Retina (tissue), 1 donor: ENCODE results near the gene DPM3.
"Not testable (repeated sequence)": the region's sequence is repeated elsewhere in the genome, so short reads cannot be mapped to it uniquely, and the experiment has no call there.

Source experiments
- DNase-seq: peaks from one replicate; pipeline ENCODE4 v3.0.0-alpha.2; 2016

Gene DPM3, protein sequence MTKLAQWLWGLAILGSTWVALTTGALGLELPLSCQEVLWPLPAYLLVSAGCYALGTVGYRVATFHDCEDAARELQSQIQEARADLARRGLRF

DNA sequence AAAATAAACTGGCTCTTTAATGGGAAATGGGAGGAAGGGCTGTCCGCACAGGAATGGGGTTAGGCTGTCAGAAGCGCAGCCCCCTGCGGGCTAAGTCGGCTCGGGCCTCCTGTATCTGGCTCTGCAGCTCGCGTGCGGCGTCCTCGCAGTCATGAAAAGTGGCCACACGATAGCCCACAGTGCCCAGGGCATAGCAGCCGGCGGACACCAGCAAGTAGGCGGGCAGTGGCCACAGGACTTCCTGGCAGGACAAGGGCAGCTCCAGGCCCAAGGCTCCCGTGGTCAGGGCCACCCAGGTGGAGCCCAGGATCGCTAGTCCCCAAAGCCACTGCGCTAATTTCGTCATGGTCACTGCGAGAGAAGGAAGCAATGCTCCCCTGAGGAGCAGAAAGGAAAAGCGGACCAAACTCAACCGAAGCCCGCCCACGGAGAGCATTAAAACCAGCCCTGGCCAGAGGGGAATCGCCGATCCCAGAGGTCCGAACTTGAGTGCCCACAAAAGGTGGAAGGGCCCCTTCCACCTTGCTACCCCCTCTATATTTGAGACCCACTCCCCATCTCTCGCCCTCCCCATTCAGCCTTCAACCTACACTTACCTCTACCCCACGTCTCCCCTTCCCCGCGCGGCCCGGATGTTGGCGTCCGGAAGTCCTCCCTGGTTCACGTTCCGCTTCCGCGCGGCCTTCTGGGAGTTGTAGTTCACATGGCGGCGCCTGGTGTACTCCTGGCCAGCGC is at the start of gene DPM3:
DPM3 (minus strand) TSS at position 637 of the 735 bp plus-strand sequence; CDS start at position 346, 291 bp downstream.
- peak; percentile 93 for DNase-seq

DNA sequence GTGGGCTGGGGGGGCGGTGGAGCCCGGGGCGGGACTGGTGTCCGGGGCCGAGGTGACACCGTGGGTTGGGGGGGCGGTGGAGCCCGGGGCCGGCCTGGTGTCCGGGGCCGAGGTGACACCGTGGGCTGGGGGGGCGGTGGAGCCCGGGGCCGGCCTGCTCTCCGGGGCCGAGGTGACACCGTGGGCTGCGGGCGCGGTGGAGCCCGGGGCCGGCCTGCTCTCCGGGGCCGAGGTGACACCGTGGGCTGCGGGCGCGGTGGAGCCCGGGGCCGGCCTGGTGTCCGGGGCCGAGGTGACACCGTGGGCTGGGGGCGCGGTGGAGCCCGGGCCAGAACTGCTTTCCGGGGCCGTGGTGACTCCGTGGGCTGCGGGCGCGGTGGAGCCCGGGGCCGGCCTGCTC is 49.6 kb upstream of the DPM3 start:
- DNase-seq, result not testable (repeated sequence)

DNA sequence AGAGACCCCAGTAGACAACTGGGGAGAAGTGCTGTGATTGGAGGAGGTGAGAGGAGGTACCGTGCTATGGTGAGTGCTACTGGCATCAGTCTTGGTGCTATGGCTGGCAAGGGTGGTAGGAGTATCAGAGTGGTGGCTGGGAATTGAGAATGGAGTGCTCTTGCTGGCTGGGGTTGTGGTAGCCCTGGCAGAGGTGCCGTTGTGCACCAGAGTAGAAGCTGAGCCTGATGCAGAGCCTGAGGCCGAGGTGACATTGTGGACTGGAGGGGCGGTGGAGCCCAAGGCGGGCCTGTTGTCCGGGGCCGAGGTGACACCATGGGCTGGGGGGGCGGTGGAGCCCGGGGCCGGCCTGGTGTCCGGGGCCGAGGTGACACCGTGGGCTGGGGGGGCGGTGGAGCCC is 47.9 kb upstream of the DPM3 start:
- DNase-seq, result no peak

DNA sequence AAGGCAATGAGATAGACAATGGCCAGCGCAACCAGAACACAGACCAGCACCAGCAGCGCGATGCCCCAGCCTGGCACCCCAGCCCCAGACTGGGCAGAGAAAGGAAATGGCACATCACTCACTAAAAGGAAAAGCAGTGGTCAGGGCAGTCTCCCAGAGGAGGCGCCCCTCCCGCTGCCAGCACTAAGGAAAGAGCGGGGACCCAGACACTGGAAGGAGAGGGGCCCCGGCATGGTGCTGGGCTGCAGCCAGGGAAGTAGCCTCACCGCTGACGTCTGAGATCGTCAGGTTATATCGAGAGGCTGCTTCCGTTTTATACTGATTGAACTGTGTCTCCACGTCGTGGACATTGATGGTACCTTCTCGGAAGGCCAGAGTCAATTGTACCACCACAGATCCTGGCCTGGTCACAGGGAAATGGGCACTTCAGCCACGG is 47.1 kb upstream of the DPM3 start:
- no peak for DNase-seq

DNA sequence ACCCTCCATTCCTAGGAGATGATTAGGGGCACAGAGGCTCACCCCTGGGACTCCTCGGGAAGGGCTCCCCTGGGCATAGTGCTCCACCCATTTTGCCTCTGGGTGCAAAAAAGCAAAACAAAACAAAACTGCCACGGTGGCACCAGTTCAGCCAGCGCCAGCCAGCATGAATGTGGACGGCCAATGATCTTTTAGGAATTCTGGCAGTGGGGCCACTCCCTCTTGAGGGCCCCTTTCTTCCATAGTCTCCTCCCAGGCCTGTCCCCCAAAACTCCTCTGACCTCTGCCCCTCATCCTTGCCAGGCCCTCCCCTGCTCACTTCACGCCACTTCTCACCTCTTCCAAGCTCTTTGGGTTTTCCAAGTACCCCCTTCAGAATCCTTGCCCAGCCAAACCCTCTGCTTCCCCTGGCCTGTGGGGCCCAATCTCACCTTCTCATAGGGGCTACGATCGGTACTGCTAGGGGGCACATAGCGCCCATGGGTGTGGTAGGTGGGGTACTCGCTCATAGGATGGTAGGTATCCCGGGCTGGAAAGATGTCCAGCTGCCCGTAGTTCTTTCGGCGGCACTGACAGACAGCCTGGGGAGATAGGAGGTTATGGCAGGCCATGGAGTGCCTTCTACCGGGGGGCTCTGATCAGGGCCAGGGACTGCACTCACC is 46.6 kb upstream of the DPM3 start:
- DNase-seq, result no peak

DNA sequence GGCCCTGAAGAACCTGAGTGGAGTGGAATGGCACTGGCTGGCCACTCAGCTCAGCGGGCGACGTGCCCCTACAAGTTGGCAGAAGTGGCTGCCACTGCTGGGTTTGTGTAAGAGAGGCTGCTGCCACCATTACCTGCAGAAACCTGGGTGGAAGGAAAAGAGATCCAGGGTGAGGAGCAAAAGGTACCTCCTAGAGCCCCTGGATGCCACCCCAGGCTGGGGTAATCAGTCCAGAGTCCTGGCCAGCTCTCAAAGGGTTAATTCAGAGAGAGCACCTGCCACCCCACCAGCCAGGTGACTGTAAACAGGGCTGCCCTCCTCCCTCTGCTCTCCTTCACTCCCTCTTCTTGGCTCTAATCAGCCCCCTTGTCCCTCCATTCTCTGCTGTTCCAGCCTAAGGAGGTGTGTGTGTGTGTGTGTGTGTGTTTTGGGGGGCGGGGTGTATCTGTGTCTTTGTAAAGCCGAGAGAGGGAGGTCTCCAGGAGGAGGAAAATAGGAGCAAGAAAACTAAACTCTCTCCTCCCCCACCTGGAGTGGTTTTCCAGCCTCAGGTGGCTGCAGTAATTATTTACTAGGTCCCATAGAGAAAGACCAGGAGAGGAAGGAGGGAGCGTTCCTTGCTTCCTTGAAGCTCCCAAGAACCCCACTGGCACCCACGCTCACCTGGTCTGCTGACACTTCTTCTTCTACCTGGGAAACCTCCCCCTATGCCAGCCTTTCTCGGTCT is 45.9 kb upstream of the DPM3 start:
- no peak for DNase-seq

DNA sequence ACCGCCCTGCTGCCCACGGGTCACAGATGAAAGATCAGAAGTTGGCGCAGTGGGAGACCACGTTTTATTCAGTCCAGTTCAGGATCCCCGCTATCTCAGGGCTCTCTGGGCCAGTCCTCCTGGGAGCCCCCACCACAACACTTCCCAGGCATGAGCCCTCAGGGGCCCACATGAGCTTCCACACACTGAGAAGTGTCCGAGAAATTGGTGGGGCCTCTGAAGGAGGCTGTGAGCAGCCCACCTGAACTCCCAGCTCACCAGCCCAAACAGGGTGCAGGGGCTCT is 45.4 kb upstream of the DPM3 start:
- DNase-seq, result no peak

DNA sequence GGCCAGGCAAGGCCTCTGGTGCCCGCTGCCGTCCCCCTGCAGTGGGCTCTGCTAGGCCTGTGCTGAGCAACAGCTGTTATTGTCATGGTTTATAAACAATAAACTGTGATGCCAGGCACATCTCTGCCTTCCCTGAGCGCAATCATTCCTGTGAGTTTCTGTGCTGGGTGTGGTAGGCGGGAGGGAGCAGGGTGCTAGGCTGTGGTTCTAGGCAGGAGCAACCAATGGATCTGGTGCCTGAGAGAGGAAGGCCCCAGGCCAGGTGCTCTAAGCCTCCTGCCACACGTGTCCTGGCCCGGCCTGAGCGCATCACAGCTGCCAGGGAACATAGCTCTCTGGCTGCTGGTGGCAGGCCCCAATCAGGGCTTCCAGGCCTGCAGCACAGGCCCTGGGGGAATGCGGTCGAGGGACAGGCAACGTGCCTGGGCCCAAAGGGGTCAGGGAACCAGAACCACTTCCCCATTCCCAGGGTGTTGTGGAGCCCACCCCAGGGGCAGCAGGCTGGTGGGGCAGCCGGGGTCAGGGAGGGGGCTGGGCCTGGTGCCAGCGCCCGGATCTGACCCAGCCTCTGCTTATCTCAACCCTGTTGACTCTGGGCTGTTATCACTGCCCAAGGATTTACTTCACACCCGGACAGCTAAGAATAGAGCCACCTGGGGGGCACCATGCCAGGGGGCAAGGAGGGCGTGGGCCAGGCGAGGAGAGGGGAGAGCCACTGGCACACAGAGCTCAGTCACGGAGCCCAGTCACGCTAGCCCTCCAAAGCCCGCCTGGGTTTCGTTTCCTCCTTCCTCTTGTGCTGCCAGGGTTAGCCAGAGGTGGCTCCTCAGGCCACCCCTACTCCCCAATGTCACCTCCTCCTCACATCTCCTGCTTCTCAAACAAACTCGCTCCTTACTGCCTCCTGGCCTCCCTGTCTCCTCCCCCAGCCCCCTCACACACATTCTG is 44.8 kb upstream of the DPM3 start:
- no peak for DNase-seq

DNA sequence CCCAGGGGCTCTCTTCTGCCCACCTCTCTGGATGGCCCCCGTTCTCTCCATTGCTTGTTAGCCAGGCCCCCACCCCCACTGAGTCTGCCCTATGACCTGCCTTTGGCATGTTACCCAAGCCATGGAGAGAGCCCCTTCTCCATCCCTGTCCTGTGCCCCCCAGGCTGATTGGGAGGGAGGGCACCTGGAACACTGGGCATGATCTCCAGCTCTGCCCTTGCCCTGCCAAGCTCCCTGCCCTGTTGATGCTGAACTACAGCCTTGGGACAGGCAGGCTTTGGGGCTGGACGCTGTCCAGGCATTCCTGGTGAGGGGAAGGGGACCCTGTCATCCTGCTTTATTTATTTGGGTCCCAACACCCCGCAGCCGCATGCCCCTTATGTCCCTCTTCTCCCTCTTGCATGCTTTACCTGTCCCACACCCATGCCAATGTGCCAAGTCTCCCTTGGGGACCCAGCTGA is 44.0 kb upstream of the DPM3 start:
- no peak for DNase-seq

DNA sequence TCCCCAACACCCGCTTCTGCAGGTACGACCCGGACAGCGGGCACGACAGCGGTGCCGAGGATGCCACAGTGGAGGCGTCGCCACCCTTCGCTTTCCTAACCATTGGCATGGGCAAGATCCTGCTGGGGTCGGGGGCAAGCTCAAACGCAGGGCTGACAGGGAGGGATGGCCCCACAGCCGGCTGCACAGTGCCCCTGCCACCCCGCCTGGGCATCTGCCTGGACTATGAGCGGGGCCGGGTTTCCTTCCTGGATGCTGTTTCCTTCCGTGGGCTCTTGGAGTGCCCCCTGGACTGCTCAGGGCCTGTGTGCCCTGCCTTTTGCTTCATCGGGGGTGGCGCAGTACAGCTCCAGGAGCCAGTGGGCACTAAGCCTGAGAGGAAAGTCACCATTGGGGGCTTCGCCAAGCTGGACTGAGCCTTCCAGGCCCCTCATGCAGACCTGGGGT is 43.5 kb upstream of the DPM3 start:
- DNase-seq, result no peak

DNA sequence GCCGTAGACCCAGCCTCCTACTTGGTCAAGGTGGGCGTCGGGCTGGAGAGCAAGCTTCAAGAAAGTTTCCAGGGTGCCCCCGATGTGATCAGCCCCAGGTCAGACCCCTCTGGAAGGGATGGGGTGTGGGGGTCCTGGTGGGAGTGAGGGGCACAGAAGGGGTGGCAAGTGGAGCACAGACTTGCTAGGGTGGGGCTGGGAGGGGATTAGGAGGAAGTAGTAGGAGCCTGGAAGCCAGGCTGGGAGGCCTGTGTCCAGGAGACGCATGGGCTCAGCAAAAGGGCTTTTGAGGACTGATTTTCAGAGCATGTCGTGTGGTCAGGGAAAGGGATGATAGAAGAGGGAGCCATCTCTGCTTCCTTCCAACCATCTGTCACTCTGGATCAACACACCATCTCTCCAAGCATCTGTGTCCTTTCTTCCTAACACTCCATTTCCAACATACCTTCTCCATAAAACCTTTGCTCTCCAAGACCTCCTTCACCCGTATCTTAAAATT is 41.8 kb upstream of the DPM3 start:
- DNase-seq, result no peak

DNA sequence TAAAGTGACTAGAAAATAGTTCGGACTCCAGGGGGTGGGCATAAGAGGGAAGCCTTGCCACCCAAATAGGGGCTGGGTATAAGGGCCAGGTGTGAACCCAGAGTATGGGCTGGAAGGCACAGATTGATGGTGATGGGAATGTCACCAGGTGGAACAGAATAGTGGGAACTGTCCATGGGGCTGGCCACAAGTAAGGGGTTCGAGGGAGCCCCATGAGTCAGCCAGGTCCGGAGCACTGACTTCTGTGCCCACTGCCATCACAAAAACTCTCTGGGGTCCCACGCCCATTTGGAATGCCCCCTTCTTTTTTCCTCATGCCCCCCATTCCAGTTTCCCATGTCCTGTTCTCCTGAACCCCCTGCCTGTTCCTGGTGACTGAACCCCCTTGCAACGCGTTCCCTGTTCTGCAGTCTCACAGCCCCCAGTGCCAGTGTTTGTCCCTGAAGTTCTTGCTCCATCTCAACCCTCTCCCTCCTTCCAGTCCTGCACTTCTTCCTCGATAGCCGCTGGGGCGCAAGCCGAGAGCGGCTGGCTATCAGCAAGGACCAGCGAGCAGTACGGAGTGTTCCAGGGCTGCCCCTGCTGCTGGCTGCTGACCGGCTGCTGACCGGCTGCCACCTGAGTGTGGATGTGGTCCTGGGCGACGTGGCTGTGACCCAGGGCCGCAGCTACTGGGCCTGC is 41.2 kb upstream of the DPM3 start:
- no peak for DNase-seq

DNA sequence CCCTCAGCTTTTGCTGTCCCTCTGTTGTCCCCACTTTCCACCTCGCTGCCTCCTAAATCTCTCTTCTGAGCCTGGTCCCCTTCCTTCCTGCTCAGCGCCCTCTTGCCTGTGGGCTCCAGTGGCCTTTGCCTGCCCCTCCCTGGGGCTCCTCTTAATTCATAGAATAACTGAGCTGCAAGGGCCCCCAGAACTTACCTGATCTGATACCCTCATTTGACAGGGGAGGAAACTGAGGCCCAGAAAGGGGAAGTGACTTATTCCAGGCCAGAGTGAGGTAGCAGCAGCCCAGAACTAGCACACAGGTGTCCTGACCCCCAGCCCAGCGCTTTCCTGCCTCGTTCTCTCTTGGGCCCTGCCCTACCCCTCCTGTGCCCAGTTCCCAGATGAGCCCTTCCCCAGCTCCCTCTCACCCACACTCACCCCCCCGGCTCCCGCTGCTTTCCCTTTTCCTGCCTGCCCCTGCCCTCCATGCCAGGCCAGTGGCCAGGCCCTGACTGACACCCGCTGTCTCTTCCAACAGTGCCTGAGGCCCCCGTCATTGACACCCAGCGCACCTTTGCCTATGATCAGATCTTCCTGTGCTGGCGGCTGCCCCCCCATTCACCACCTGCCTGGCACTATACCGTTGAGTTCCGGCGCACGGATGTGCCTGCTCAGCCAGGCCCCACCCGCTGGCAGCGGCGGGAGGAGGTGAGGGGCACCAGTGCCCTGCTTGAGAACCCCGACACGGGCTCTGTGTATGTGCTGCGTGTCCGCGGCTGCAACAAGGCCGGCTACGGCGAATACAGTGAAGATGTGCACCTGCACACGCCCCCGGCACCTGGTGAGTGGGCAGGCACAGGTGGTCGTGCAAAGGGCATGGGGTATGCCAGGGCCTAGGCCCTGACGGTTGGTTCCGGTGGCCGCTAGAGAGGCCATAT is 39.0 kb upstream of the DPM3 start:
- no peak for DNase-seq

DNA sequence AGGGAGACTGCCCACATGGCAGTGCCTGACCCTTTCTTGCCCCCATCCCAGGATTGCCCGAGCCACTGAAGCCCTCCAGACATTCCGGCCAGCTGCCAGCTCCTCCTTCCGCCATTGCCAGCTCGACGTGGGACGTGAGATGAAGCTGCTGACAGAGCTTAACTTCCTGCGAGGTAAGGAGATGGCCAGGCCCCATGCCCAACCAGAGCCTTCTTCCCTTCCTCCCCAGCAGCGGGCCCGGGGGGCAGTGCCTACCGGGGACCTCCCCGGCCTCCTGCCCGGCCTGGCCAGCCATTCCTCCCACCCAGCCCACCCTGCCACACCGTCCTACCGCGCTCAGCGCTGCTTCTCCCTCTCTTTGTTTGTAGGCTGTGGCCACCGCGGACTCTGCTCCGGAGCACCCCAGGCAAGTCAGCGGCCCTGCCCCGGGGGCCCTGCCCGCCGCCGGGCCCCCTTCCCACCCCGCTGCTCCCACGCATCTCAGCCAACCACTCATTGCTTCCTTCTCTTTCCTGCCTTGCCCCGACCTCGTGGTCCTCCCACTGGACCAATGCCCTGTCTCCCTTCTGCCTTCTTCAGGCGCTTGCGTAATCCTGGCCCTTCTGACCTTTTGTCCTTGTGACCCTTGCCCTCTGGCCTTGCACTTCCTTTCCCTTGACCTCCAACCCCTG is 38.2 kb upstream of the DPM3 start:
- no peak for DNase-seq

DNA sequence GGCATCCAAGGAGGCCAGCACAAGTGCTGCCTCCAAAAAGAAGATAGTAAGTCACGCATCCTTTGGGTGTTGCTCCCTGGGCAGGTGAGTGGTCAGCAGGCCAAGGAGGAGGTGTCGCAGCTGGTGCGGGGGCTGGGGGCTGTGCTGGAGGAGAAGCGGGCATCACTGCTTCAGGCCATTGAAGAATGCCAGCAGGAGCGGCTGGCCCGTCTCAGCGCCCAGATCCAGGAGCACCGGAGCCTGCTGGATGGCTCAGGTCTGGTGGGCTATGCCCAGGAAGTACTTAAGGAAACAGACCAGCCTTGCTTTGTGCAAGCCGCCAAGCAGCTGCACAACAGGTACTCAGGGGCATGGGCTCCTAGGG is 37.6 kb upstream of the DPM3 start:
- DNase-seq, result no peak

DNA sequence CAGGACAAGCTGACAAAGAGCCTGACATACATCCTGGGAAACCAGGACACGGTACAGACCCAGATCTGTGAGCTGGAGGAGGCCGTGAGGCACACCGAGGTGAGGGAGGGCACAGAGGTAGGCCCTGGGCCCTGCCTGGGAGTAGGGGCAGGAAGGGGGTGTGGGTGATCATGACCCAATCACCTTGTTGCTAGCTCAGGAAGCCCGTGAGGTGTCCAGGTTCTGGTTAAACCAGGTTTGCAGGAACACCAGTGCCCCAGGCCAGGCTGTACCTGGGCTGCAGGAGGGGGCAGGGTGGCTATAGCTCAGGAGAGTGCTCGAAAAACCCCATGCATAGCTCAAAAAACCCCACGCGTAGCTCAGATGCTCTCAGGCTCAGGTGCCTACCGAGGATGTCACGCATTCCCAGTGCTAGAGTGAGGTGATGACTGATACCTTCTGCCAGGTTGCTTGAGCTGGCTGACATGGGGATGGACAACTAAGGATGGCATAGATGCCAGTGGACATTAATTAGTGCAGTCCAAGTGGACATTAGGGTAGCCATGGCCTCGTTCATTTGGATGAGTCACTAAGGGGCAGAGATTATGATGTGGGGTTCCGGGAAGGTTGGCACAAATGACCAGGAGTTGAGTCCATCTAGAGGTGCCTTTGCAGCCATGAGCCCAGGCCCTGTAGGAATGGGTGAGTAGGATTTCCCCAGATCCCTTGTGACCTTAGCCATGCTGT is 37.0 kb upstream of the DPM3 start:
- DNase-seq, result no peak

DNA sequence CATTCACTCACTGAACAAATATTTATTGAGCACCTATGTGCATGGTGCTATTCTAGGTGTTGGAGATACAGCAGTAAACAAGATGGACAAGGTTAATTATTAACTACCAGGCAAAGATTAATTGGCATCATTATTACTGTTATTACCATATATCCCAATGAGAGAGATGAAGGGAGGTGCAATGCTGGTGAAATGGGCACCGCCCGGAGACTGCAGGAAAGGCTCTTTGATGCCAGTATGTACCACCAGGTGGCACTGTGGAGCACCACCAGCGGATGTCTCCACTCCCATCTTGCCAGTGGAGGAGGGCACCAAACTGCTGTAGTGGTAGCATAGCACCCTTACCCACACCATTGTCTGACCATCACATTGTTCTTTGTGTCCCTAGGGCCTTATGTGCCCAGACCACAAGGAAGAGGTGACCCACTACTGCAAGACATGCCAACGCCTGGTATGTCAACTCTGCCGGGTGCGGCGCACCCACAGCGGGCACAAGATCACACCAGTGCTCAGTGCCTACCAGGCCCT is 36.3 kb upstream of the DPM3 start:
- DNase-seq, result peak; percentile 77

DNA sequence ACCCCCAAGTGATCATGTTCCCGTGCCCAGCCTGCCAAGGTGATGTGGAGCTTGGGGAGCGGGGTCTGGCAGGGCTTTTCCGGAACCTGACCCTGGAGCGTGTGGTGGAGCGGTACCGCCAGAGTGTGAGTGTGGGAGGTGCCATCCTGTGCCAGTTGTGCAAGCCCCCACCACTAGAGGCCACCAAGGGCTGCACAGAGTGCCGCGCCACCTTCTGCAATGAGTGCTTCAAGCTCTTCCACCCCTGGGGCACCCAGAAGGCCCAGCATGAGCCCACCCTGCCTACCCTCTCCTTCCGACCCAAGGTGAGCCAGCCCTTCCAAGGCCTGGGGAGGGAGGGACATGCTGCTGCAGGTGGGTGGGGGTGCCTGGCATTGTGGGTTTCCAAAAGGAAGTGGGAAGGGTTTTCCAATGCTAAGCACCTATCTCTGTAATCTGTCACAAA is 35.6 kb upstream of the DPM3 start:
- no peak for DNase-seq

DNA sequence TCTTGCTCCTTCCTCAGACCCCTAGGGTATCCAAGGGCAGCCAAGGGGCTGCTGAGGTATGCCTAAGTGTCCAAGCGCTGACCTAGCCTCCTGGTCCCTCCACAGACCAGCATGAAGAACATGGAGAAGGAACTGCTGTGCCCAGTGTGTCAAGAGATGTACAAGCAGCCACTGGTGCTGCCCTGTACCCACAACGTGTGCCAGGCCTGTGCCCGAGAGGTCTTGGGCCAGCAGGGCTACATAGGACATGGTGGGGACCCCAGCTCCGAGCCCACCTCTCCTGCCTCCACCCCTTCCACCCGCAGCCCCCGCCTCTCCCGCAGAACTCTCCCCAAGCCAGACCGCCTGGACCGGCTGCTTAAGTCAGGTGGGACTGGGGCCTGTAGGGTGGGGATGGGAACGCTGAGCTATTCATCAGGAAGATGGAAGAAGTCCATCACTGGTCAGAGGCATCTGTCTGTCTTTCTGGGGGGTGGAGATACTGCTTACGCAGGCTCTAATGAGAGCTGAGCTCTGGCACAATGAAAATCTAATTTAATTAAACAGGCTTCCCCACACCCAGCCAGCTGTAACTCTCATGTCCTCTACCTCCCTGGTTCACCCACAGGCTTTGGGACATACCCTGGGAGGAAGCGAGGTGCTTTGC is 35.1 kb upstream of the DPM3 start:
- no peak for DNase-seq
